K562 treated with DMSO at 1 percent for 24 hours (cell line): ENCODE measurements around the gene ZNF774. TPM values are rescaled to one million over a fixed set of nuclear protein-coding genes. Genes with fewer than 3 reads are reported as not detected.

ENCODE experiments used
- total RNA-seq: library from RNA; unstranded; fragments of 300-600 nt; gene quantifications from 2 replicates; pipeline ENCODE4 v1.2.3, GENCODE V29; 2022; ENCODE audit warnings: low read depth; ENCODE audit not compliant: insufficient read depth

Gene ZNF774
- total RNA-seq, result 1.7 and 8.2 TPM in 2 replicates

GRCh38 chr15:90352107-90352893, at the start of gene ZNF774:
TSS of gene ZNF774 (plus strand) at chr15:90352284. CDS start at chr15:90354661, 2,377 bp downstream.

GRCh38 chr15:90387534-90388461, 35.7 kb downstream of the ZNF774 start, which contains the start of gene IQGAP1:
TSS of gene IQGAP1 (plus strand) at chr15:90388242. CDS start at chr15:90388342, 100 bp downstream.

Other genes with a start within 250 kb of the ZNF774 start
- gene IDH2, start 249.8 kb upstream of the ZNF774 start, total RNA-seq, result 98.2 and 106 TPM in 2 replicates
- gene SEMA4B, start 151.0 kb upstream of the ZNF774 start, total RNA-seq, result 48.5 and 55.1 TPM in 2 replicates
- 163 and 165 TPM in 2 replicates for gene CIB1, start 118.3 kb upstream of the ZNF774 start, total RNA-seq
- gene GDPGP1, start 118.1 kb upstream of the ZNF774 start, total RNA-seq, result 5.8 and 7.8 TPM in 2 replicates
- gene TTLL13, start 102.7 kb upstream of the ZNF774 start, total RNA-seq, result not detected in 2 replicates
- 52.4 and 53.2 TPM in 2 replicates for gene NGRN, start 86.6 kb upstream of the ZNF774 start, total RNA-seq
- gene IQGAP1, start 36.0 kb downstream of the ZNF774 start, total RNA-seq, result 65.1 and 84.1 TPM in 2 replicates
- 15.9 and 16.8 TPM in 2 replicates for gene CRTC3, start 177.6 kb downstream of the ZNF774 start, total RNA-seq